Measurements from ENCODE around the gene NDEL1.

- no peak for TF ChIP-seq CTCF (IDR thresholded peaks at IDR 0.05)
- no peak for TF ChIP-seq POLR2A (IDR thresholded peaks at IDR 0.05)
Observed at GRCh38 chr17:8474826-8475225, 39.1 kb downstream of the NDEL1 start.

Measured in suprapubic skin (tissue), 3 donors.